Adipocyte (in vitro differentiated cells): ENCODE measurements around the gene DCAF11.

Experiments
- DNase-seq: peaks from one replicate; pipeline ENCODE4 v3.0.0-alpha.2; 2015; ENCODE audit warnings: low read depth
- H3K27me3 ChIP-seq: replicated peaks from 2 replicates; pipeline ENCODE4 v1.7.0; 2013; ENCODE audit warnings: mild to moderate bottlenecking, low read length, moderate library complexity; ENCODE audit not compliant: control insufficient read depth, insufficient read depth
- H3K36me3 ChIP-seq: 2 replicates; pipeline ENCODE4 v1.7.0; 2013; ENCODE audit warnings: low read length, mild to moderate bottlenecking, moderate library complexity; ENCODE audit not compliant: control insufficient read depth, insufficient read depth, severe bottlenecking
- H3K4me1 ChIP-seq: 2 replicates; pipeline ENCODE4 v1.7.0; 2013; ENCODE audit warnings: mild to moderate bottlenecking, low read length, moderate library complexity; ENCODE audit not compliant: control insufficient read depth, insufficient read depth
- H3K4me3 ChIP-seq: 2 replicates; pipeline ENCODE4 v1.7.0; 2013; ENCODE audit warnings: mild to moderate bottlenecking, low read length, moderate library complexity
- H3K9ac ChIP-seq: 2 replicates; pipeline ENCODE4 v1.7.0; 2013; ENCODE audit warnings: mild to moderate bottlenecking, low read length, moderate library complexity
- H3K9me3 ChIP-seq: 2 replicates; pipeline ENCODE4 v1.7.0; 2013; ENCODE audit warnings: mild to moderate bottlenecking, low read length, moderate library complexity; ENCODE audit not compliant: control insufficient read depth

DCAF11 gene

DNA sequence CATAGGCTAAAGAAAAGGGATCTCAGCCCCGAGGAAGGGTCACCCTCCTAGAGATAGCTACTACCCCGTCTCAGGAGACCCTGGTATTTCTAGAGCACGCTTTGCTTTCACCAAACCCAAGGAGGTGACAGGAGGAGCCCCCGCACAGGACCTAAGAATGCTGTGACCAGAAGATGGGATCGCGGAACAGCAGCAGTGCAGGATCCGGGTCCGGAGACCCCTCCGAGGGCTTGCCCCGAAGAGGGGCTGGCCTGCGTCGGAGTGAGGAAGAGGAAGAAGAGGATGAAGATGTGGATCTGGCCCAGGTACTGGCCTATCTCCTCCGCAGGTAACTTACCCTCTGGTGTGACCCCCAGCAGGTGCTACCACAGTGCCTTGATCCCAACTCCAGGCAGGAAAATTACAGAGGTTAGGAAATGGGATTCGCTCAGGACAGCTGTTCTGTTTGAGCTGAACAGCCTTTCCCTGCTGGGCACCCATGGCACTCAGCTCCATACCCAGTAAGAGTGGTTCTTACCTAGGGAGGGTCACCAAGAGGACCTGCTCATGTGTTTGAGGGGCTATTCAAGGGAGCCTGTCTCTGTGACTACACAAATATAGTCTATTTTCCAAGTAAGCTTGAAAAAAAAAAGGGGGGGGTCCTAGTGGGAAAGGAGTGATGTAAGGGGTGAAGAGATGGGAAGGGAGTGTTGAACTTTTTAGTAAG, 998 bp downstream of the DCAF11 start:
- no peak for DNase-seq
- Histone ChIP-seq H3K36me3 (peaks cover 31% of the 10 kb centered on the region), H3K4me1 (peaks cover 15% of the 10 kb centered on the region), H3K27me3 (no peaks in the 10 kb centered on the region), H3K4me3 (peak overlapping the region; percentile 87), H3K9me3 (no peaks in the 10 kb centered on the region), H3K9ac (peak overlapping the region; percentile 95)

DNA sequence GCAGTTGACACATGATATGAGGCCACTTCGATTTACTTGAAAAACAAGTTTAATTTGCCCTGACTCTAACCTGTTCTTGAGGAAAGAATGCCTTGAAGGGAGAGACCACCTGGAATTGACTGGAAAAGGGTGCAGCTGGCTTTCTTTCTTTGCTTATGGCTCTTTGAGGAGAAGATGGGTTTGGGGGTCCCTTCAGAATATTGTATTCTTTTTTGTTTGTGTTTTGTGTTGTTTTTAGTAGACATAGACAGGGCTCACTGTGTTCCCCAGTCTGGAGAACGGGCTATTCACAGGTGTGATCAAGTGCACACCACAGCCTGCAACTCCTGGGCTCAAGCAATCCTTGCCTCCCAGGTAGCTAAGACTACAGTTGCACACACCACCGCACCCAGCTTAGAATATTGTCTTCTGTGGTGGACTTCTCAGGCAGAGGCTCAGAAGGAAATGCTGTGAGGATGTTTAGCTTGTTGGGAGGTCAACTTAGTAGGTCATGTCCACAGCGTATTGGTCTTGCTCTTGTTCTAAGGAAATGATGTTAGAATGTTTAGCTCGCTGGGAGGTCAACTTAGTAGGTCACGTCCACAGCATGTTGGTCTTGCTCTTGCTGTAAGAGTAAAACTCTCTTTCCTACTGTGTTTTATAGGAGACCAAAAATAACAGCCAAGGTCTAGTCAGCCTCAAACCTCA, 1.7 kb downstream of the DCAF11 start:
- peaks cover 38% of the 10 kb centered on the region for H3K36me3 ChIP-seq

DNA sequence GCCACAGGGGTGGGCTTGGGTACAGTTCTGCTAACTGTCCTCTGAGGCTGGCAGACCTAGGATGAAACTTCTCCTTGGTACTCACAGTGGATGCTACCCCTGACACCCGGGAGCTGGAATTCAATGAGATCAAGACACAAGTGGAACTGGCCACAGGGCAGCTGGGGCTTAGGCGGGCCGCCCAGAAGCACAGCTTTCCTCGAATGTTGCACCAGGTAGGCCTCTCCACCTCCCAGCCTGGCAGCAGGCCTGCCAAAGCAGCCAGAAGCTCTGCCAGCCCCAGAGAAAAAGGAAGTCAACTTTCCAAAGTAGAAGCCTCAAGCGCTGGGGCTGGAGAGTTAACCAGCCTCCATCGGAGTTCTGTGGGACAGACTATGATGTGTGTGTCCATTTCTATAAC, 2.6 kb downstream of the DCAF11 start:
- H3K4me1 ChIP-seq = peaks cover 15% of the 10 kb centered on the region
- H3K27me3 ChIP-seq = no peaks in the 10 kb centered on the region
- H3K36me3 ChIP-seq = peaks cover 45% of the 10 kb centered on the region
- H3K4me3 ChIP-seq = no peak overlapping the region
- DNase-seq = no peak
- H3K9ac ChIP-seq = no peak overlapping the region
- no peaks in the 10 kb centered on the region for H3K9me3 ChIP-seq

More for the DNA sequence above, 1.7 kb downstream of the DCAF11 start:
- Histone ChIP-seq H3K4me1 (peaks cover 15% of the 10 kb centered on the region), H3K27me3 (no peaks in the 10 kb centered on the region), H3K9ac (no peak overlapping the region), H3K4me3 (peak overlapping the region; percentile 87), H3K9me3 (no peaks in the 10 kb centered on the region)
- no peak for DNase-seq

DNA sequence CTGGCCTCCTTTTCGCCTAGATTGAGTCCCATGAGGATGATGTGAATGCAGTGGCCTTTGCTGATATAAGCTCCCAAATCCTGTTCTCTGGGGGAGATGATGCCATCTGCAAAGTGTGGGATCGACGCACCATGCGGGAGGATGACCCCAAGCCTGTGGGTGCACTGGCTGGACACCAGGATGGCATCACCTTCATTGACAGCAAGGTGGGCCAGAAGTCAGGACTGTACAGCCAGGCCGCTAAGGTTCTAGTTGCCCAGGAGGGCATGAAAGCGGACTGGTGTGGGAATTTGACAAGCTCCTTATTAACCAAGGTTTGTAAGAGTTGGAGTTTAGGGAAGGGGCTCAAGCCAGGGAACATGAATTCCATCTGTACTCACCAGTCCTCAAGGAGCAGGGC, 5.1 kb downstream of the DCAF11 start:
- Histone ChIP-seq H3K36me3 (peaks cover 57% of the 10 kb centered on the region), H3K4me3 (no peak overlapping the region), H3K4me1 (peaks cover 10% of the 10 kb centered on the region), H3K9ac (no peak overlapping the region), H3K27me3 (no peaks in the 10 kb centered on the region), H3K9me3 (no peaks in the 10 kb centered on the region)
- no peak for DNase-seq

DNA sequence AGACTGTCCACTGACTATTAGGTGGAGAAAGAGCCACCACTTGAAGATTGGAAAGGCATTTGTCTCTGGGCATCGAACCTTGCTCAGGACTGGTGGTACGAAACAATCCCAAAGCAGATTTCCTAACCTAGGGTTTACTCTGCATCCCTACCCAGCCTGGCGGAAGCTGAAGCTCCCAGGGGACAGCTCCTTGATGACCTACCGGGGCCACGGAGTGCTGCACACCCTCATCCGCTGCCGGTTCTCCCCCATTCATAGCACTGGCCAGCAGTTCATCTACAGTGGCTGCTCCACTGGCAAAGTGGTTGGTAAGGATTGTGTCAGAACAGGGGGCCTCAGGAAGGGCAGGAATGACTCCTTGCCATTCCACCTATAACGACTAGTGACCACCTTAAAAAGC, 6.6 kb downstream of the DCAF11 start:
- peaks cover under 1% of the 10 kb centered on the region for H3K4me1 ChIP-seq
- no peak for DNase-seq
- H3K9ac ChIP-seq = no peak overlapping the region
- H3K4me3 ChIP-seq = no peak overlapping the region
- no peaks in the 10 kb centered on the region for H3K9me3 ChIP-seq
- peaks cover 57% of the 10 kb centered on the region for H3K36me3 ChIP-seq
- H3K27me3 ChIP-seq = no peaks in the 10 kb centered on the region

DNA sequence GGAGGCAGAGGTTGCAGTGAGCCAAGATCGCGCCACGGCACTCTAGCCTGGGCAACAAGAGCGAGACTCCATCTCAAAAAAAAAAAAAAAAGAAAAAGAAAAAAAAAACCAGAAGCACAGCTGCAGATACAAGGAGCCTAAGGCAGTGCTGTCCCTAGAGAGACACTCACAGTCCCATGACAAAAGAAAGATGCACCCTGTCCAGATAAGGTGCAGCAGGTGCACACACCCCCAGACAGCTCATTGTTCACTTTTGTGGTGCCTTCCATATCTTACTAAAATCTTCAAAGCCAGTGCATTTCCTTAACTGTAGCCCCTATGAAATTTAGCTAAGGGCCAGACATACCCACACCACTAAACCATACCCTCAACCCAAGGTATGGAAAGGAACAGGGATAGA, 7.8 kb downstream of the DCAF11 start:
- Histone ChIP-seq H3K4me3 (no peak overlapping the region), H3K27me3 (no peaks in the 10 kb centered on the region), H3K36me3 (peaks cover 53% of the 10 kb centered on the region), H3K9me3 (no peaks in the 10 kb centered on the region), H3K4me1 (no peaks in the 10 kb centered on the region), H3K9ac (no peak overlapping the region)
- DNase-seq = no peak

DNA sequence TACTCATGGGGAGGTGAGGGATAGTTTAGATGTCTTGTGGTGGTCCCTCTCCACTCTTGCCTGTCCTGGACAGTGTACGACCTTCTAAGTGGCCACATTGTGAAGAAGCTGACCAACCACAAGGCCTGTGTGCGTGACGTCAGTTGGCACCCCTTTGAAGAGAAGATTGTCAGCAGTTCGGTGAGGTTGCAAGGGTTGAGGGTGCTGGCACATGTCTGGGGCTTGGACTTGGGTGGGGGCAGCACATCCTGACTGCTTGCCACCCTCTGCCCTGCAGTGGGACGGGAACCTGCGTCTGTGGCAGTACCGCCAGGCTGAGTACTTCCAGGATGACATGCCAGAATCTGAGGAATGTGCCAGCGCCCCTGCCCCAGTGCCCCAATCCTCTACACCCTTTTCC, 8.3 kb downstream of the DCAF11 start:
- DNase-seq = no peak
- no peaks in the 10 kb centered on the region for H3K27me3 ChIP-seq
- H3K4me3 ChIP-seq = no peak overlapping the region
- no peak overlapping the region for H3K9ac ChIP-seq
- H3K9me3 ChIP-seq = no peaks in the 10 kb centered on the region
- H3K4me1 ChIP-seq = no peaks in the 10 kb centered on the region
- peaks cover 48% of the 10 kb centered on the region for H3K36me3 ChIP-seq

DNA sequence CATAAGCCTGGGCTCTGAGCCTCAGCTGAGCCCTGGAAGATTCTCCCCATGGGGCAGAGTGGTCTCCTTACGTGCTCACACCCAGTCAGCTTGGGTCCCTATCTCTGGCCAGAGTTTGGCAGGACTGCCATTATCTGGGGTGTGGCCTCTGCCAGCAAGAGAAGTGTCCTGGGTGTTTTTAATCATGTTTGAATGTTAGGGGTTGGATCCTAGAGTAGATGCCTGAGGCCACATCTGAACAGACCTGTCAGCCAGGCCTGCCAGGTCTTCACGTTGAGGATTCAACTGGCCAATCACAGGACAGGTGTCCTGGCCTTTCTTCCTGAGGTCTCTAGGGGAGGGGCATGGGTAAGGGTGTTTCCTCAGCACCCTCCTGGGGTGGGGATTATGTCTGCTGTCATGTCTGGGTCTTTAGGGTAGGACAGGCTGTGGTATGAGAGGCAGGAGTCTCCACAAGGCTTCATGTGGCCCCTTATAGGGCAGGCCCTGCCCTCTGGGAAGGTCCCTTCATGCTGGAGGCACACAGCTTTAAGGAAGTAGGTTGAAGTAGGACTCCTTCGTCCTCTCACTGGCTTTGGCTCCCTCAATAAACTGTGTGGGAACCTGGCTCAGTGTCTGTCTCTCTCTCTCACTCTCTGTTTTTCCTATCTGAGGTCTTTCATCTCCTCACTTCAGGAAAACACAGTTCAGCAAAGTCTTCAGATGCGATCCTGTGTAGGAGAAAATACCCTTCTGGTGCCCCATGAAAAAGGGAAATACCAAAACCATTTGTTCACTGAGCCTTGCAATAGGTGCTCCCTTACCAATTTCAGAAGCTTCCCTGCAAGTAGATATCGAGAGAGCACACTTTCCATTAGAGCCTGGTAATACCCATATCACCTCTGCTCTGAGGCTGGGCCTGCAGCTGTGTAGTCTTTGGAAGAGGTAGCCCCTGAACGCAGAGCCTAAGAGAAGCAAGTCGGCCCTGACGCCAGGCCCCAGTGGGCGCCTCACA, 9.1 kb downstream of the DCAF11 start:
- H3K9ac ChIP-seq = no peak overlapping the region
- H3K36me3 ChIP-seq = peaks cover 40% of the 10 kb centered on the region
- no peak overlapping the region for H3K4me3 ChIP-seq
- DNase-seq = no peak
- H3K9me3 ChIP-seq = no peaks in the 10 kb centered on the region
- no peaks in the 10 kb centered on the region for H3K27me3 ChIP-seq
- no peaks in the 10 kb centered on the region for H3K4me1 ChIP-seq

DNA sequence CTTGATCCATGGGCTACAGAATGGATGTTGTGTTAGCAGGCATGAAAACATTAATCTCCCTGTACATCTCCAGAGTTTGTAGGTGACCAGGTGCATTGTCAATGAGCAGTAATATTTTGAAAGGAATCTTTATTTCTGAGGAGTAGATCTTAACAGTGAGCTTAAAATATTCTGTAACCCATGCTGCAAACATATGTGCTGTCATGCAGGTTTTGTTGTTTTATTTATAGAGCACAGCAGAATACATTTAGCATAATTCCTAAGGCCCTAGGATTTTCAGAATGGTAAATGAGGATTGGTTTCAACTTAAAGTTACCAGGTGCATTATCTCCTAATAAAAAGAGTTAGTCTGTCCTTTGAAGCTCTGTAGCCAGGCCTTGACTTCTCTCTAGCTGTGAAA, 12.4 kb downstream of the DCAF11 start:
- Histone ChIP-seq H3K9ac (no peak overlapping the region), H3K27me3 (no peaks in the 10 kb centered on the region), H3K9me3 (no peaks in the 10 kb centered on the region), H3K4me1 (no peaks in the 10 kb centered on the region), H3K4me3 (no peak overlapping the region), H3K36me3 (peaks cover 12% of the 10 kb centered on the region)
- no peak for DNase-seq

DNA sequence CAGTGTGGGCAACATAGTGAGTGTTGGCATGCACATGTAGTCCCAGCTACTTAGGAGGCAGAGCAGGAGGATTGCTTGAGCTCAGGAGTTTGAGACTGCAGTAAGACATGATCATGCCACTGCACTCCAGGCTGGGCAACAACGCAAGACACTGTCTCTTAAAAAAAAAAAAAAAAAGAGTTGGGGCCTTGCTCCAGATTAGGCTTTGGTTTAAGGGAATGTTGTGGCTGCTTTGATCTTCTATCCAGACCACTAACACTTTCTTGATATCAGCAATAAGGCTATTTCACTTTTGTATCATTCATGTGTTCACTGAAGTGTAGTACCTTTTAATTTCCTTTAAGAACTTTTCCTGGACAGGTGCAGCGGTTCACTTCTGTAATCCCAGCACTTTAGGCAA, 13.1 kb downstream of the DCAF11 start:
- Histone ChIP-seq H3K27me3 (no peaks in the 10 kb centered on the region), H3K36me3 (peaks cover 8% of the 10 kb centered on the region)

DNA sequence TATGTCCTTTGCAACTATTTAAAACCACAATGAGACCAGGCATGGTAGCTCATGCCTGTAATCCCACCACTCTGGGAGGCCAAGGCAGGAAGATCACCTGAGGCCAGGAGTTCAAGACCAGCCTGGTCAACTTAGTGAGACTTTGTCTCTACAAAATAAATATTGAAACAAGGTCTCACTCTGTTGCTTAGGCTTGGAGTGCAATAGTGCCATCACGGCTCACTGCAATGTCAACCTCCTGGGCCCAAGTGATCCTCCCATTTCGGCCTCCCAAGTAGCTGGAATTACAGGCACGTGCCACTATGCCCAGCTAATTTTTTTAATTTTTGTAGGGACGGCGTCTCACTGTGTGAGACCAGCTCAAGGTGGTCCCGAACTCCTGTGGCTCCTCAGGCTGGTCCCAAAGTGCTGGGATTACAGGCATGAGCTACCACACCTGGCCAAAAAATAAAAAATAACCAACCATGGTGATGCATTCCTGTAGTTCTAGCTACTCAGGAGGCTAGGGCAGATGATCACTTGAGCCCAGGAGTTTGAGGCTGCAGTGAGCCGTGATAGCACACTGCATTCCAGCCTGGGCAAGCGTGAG, 14.9 kb downstream of the DCAF11 start:
- no peak overlapping the region for H3K4me3 ChIP-seq
- no peaks in the 10 kb centered on the region for H3K4me1 ChIP-seq
- no peak for DNase-seq
- H3K36me3 ChIP-seq = no peaks in the 10 kb centered on the region
- no peak overlapping the region for H3K9ac ChIP-seq
- no peaks in the 10 kb centered on the region for H3K27me3 ChIP-seq
- no peaks in the 10 kb centered on the region for H3K9me3 ChIP-seq

More for the DNA sequence above, 13.1 kb downstream of the DCAF11 start:
- no peak for DNase-seq
- no peaks in the 10 kb centered on the region for H3K9me3 ChIP-seq
- no peaks in the 10 kb centered on the region for H3K4me1 ChIP-seq
- no peak overlapping the region for H3K9ac ChIP-seq
- H3K4me3 ChIP-seq = no peak overlapping the region
